ENCODE results near the gene PLP2.
A peak's percentile ranks its signal among the peaks of the same experiment; 100 is the strongest.

Gene PLP2

DNA sequence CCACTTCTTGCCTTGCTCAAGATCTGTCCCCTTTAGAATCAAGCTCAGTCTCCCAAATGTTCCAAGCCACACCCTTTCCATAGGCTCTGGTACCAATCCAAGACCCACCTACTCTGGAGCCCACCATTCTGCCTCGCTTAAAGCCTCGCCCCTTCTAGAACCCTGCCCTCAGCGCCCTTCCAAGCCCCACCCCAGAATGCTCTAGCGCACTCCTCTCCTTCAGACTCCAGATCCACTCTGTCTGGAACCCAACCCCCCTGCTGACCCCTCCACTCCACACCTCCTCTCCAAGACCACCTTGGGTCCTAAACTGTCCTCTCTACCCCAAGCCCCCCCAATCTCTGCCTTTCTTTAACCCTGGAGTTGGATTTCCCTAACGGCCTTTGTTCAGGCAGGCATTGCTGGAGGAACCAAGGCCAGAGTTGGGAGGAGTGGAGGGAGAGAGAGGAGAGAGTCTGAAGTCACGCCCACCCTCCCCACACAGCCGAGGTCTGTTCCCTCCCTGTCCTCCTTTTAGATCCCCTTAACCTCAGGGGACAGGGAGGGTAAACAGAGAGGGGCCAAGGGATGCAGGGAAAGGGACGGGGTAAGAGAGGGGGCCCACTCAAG is 16.9 kb downstream of the PLP2 start:
- DNase-seq (ENCODE audit: low read depth) = no peak
- no peak for TF ChIP-seq CTCF (conservative IDR thresholded peaks at IDR 0.05; ENCODE audit: low read depth, low read length)
- H3K4me3 ChIP-seq (ENCODE audit: low read depth, low read length) = no peak overlapping the region

GRCh38 chrX:49189606-49190005 is 17.9 kb downstream of the PLP2 start:
- no peak overlapping the region for H3K4me3 ChIP-seq (ENCODE audit: low read depth, low read length)
- no peak for TF ChIP-seq CTCF (conservative IDR thresholded peaks at IDR 0.05; ENCODE audit: low read depth, low read length)

DNA sequence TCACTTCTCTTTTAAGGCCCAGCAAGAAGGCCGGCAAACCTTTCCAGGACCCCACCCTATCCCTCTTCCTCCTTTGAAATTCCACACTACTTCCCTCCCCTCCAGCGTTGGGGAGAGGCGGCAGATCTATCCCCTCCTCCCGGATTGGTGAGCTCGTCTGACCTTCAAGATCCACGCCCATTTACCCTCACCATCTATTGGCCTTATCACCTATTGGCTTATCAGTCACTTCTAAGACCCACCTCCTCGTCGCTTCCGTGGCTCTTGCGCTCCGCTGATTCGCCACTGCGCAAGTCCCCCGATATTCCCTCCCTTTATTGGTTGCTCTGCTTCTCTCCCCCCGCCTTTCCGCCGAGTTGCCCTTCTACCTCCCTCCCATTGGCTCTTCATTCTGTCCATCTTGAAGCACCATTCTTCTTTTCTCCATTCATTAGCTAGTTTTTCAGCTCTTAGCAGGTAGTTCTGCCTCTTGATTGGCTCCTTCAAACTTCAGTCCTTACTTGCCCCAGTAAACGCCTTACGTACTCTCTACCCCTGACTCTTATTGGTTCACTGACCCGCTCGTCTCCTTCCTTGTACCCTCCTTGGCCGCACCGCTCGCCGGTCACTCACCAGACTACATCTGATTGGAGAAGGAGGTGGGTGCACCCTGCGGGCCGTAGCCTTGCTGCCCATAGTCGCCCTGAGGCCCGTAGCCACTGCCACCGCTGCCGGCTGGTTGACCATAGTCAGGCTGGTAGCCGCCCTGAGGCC is 19.3 kb downstream of the PLP2 start:
- no peak for TF ChIP-seq CTCF (conservative IDR thresholded peaks at IDR 0.05; ENCODE audit: low read depth, low read length)
- H3K4me3 ChIP-seq (ENCODE audit: low read depth, low read length) = peak overlapping the region; percentile 78
- DNase-seq (ENCODE audit: low read depth) = peak; percentile 100

More at GRCh38 chrX:49189606-49190005, 17.9 kb downstream of the PLP2 start:
- DNase-seq (ENCODE audit: low read depth) = no peak

GRCh38 chrX:49191574-49192011 is 19.9 kb downstream of the PLP2 start:
- H3K4me3 ChIP-seq (ENCODE audit: low read depth, low read length) = peak overlapping the region; percentile 78
- no peak for TF ChIP-seq CTCF (conservative IDR thresholded peaks at IDR 0.05; ENCODE audit: low read depth, low read length)
- DNase-seq (ENCODE audit: low read depth) = no peak

DNA sequence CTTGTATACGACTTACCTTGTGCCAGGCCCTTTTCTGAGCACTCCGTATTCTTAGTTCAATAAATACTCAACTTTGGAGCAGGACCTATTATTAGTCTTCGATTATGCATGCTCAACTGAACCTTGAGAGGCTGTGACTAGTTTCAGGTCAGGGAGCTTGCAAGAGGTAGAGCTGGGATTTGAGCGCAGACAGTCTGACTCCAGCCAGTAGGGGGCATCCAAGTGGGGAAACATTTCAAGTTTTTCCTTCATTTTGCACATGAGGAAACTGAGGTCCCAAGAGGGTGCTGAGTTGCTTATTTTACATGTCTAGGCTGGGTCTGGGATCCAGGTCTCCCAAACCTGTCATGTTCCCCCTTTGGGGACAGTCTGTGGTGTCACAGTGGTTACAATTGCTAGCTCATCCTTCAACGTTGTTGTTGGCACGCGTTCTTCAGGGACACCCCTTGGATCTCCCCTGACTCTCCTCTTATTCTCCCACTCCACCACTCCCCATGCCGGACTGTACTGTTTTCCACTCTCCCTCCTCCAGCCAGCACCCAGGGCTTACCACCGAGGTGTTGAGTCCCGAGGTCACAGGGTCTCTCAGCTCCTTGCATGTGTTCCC is 21.1 kb downstream of the PLP2 start:
- no peak overlapping the region for H3K4me3 ChIP-seq (ENCODE audit: low read depth, low read length)
- TF ChIP-seq CTCF (conservative IDR thresholded peaks at IDR 0.05; ENCODE audit: low read depth, low read length) = peak; percentile 76
- peak; percentile 58 for DNase-seq (ENCODE audit: low read depth)

DNA sequence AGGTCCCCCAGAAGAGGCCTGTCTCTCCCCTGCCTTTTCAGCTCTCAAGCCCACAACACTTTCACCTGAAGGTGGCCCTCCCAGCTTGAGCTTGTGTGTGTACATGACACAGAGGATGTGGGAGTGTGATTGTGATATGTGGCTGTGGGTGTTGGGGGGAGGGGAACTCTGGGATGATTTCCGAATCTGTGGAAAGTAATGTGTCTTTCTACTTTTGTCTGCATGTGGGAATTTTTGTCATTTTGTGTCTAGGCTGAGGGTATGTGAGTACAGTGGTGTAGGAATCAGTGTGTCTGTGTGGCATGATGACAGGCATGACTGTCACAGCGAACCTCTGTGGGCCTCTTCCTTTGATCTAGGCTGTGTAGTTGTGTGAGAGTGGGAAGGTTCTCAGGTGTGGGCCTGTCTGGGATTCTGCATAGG is 21.9 kb downstream of the PLP2 start:
- no peak for DNase-seq (ENCODE audit: low read depth)
- no peak for TF ChIP-seq CTCF (conservative IDR thresholded peaks at IDR 0.05; ENCODE audit: low read depth, low read length)
- H3K4me3 ChIP-seq (ENCODE audit: low read depth, low read length) = no peak overlapping the region
